PC-9 (cell line): ENCODE results near the gene GYS2. TPM values are rescaled to one million over a fixed set of nuclear protein-coding genes. Genes with fewer than 3 reads are reported as not detected.

Experiments used
- BruUV-seq: library from RNA; stranded (reverse); fragments of 400-500 nt; replicated peaks from 2 replicates; lab custom pipeline; 2021; lab: Mats Ljungman, UMichigan
- CTCF ChIA-PET: fragments of 300-600 bp; sonication (Branson Sonifier 250); formaldehyde crosslinking; loops from one replicate; lab custom pipeline; 2022; ENCODE audit warnings: antibody characterized with exemption; lab: Charles Lee
- POLR2A ChIA-PET: fragments of 300-600 bp; sonication (Branson Sonifier 250); formaldehyde crosslinking; loops from one replicate; lab custom pipeline; 2022; ENCODE audit warnings: antibody characterized with exemption; ENCODE audit not compliant: unreplicated experiment; lab: Charles Lee
- DNase-seq, 2 experiments: peaks; one replicate each; pipeline versions ENCODE4 v3.0.0 to v3.0.0-alpha.2; 2015 to 2022; ENCODE audit warnings: mixed read lengths in 1 of 2
- H2AFZ ChIP-seq: fragments of 200-600 bp; sonication (generic); 2 replicates; pipeline ENCODE4 v1.8.1; 2017; ENCODE audit warnings: antibody characterized with exemption
- H3F3A ChIP-seq: fragments of 200-600 bp; sonication (generic); 2 replicates; pipeline ENCODE4 v1.8.1; 2017; ENCODE audit warnings: antibody characterized with exemption, mild to moderate bottlenecking, low read depth; ENCODE audit not compliant: insufficient read depth
- H3K27ac ChIP-seq: fragments of 200-600 bp; sonication (generic); 2 replicates; pipeline ENCODE4 v1.6.1; 2016; ENCODE audit warnings: mixed run types
- H3K27me3 ChIP-seq: fragments of 200-600 bp; sonication (generic); 2 replicates; pipeline ENCODE4 v1.6.1; 2016; ENCODE audit warnings: low read depth, mixed run types; ENCODE audit not compliant: insufficient read depth
- H3K36me3 ChIP-seq: fragments of 200-600 bp; sonication (generic); 2 replicates; pipeline ENCODE4 v1.6.1; 2016; ENCODE audit warnings: low read depth, mixed run types
- H3K4me1 ChIP-seq: fragments of 200-600 bp; sonication (generic); replicated peaks from 2 replicates; pipeline ENCODE4 v1.6.1; 2016; ENCODE audit warnings: mixed run types; ENCODE audit not compliant: insufficient read depth
- H3K4me2 ChIP-seq: fragments of 200-600 bp; sonication (generic); 2 replicates; pipeline ENCODE4 v1.6.1; 2017; ENCODE audit warnings: mixed run types
- H3K4me3 ChIP-seq: fragments of 200-600 bp; sonication (generic); 2 replicates; pipeline ENCODE4 v1.6.1; 2016; ENCODE audit warnings: mixed run types
- H3K79me2 ChIP-seq: fragments of 200-600 bp; sonication (generic); 2 replicates; pipeline ENCODE4 v1.6.1; 2017; ENCODE audit warnings: low read depth, mixed run types
- H3K9me2 ChIP-seq: fragments of 200-600 bp; sonication (generic); 2 replicates; pipeline ENCODE4 v1.8.1; 2017; ENCODE audit warnings: mild to moderate bottlenecking; ENCODE audit not compliant: insufficient read depth
- H3K9me3 ChIP-seq: fragments of 200-600 bp; sonication (generic); 2 replicates; pipeline ENCODE4 v1.8.1; 2016; ENCODE audit warnings: low read depth; ENCODE audit not compliant: insufficient read depth
- H4K20me1 ChIP-seq: fragments of 200-600 bp; sonication (generic); 2 replicates; pipeline ENCODE4 v1.8.1; 2017; ENCODE audit not compliant: insufficient read depth
- EZH2 ChIP-seq: fragments of 200-600 bp; sonication (generic); IDR thresholded peaks from 2 replicates; pipeline ENCODE4 v1.8.0; 2017; ENCODE audit warnings: antibody characterized with exemption, low read depth
- intact Hi-C: fragments of 100-400 bp; cut with micrococcal nuclease; formaldehyde crosslinking; loops from one replicate; pipeline ENCODE4 v1.10.0; 2022; ENCODE audit not compliant: unreplicated experiment
- total RNA-seq: library from RNA; stranded (reverse); gene quantifications from 2 replicates; pipeline ENCODE4 v1.2.3, GENCODE V29; 2021
- TF ChIP-seq, protein P1 (sequence below): fragments of 200-600 bp; sonication (generic); conservative IDR thresholded peaks from 2 replicates; pipeline ENCODE4 v1.6.1; 2017; ENCODE audit warnings: mixed run types, antibody characterized with exemption, mild to moderate bottlenecking, moderate library complexity

GYS2 gene
- total RNA-seq, 1 experiment from 2014 or later = not detected

- no peak overlapping the region for H3K27ac ChIP-seq
- intact Hi-C loops = no loop called here
- no peaks in the 10 kb centered on the region for H3K36me3 ChIP-seq
- no TSS peak for BruUV-seq
- ChIA-PET POLR2A (interaction anchor here (0.6 kb wide), 1 partner anchor 110 kb away, joined by 6 read pairs; no protein-coding TSS in a partner anchor), CTCF (no interaction called here)
- H3K9me3 ChIP-seq = no peaks in the 10 kb centered on the region
- no peak for TF ChIP-seq EZH2
- TF ChIP-seq, protein P1, sequence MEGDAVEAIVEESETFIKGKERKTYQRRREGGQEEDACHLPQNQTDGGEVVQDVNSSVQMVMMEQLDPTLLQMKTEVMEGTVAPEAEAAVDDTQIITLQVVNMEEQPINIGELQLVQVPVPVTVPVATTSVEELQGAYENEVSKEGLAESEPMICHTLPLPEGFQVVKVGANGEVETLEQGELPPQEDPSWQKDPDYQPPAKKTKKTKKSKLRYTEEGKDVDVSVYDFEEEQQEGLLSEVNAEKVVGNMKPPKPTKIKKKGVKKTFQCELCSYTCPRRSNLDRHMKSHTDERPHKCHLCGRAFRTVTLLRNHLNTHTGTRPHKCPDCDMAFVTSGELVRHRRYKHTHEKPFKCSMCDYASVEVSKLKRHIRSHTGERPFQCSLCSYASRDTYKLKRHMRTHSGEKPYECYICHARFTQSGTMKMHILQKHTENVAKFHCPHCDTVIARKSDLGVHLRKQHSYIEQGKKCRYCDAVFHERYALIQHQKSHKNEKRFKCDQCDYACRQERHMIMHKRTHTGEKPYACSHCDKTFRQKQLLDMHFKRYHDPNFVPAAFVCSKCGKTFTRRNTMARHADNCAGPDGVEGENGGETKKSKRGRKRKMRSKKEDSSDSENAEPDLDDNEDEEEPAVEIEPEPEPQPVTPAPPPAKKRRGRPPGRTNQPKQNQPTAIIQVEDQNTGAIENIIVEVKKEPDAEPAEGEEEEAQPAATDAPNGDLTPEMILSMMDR = no peak
- H3F3A ChIP-seq = no peaks in the 10 kb centered on the region
- H2AFZ ChIP-seq = no peak overlapping the region
- H3K4me1 ChIP-seq = no peaks in the 10 kb centered on the region
- H3K4me2 ChIP-seq = no peak overlapping the region
- DNase-seq = no peak
- no peaks in the 10 kb centered on the region for H3K9me2 ChIP-seq
- H4K20me1 ChIP-seq = no peaks in the 10 kb centered on the region; the same call in 1 of the 2 replicates
- H3K27me3 ChIP-seq = no peaks in the 10 kb centered on the region
- no peak overlapping the region for H3K4me3 ChIP-seq
- H3K79me2 ChIP-seq = no peaks in the 10 kb centered on the region
These were observed 10.8 kb upstream of the GYS2 start for GRCh38 chr12:21615431-21615830.

DNA sequence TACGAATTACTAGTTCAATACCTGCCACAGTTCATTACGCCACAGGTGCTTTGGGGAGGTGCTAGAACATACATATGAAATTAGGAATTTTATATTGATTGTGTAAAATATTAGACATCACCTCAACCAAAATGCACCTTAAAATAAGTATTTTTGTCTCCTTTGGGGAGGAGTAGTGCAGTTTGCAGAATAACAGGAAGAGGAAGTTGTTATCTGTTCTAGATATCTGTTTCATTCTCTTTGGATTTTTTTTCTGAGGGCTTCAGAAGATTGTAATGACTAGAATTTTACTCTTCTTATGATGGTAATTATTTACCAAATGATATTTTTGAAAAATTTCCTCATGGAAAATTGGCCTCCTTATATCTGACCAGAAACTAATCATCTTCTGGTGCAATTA, 9.9 kb upstream of the GYS2 start:
- TF ChIP-seq EZH2 = no peak
- TF ChIP-seq, protein P1 = no peak
- no peaks in the 10 kb centered on the region for H3K4me1 ChIP-seq
- H3K4me3 ChIP-seq = no peak overlapping the region
- no peaks in the 10 kb centered on the region for H3K36me3 ChIP-seq
- no peaks in the 10 kb centered on the region for H3K9me2 ChIP-seq
- intact Hi-C loops = no loop called here
- H3F3A ChIP-seq = no peaks in the 10 kb centered on the region
- BruUV-seq = no TSS peak
- no peak overlapping the region for H3K4me2 ChIP-seq
- no peak for DNase-seq
- H4K20me1 ChIP-seq = no peaks in the 10 kb centered on the region; the same call in 1 of the 2 replicates
- CTCF ChIA-PET = no interaction called here
- no peak overlapping the region for H2AFZ ChIP-seq
- H3K79me2 ChIP-seq = no peaks in the 10 kb centered on the region
- POLR2A ChIA-PET = no interaction called here
- no peaks in the 10 kb centered on the region for H3K27me3 ChIP-seq
- no peak overlapping the region for H3K27ac ChIP-seq
- H3K9me3 ChIP-seq = no peaks in the 10 kb centered on the region

DNA sequence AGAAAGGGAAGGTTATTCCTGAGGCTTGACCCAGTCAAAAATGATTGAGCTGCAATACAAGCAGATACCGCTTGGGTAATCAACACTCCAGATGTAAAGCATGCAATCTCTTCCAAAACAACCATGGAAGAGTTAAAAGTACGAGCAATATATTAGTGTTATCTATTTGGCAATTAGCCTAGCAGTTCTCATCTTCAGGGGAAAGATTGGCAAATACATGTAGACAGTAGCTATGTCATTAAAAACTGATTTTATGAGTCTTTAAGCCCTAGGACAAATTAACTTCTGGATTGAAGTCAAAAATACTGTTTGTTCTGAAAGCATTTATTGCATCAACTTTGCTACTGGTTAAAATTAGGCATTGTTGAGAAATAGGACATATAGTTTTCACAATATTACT, 9.3 kb upstream of the GYS2 start:
- H3K4me2 ChIP-seq = no peak overlapping the region
- no peak overlapping the region for H3K4me3 ChIP-seq
- no peaks in the 10 kb centered on the region for H3K9me2 ChIP-seq
- intact Hi-C loops = no loop called here
- H3K4me1 ChIP-seq = no peaks in the 10 kb centered on the region
- TF ChIP-seq, protein P1 = no peak
- no peak for TF ChIP-seq EZH2
- H3K27me3 ChIP-seq = no peaks in the 10 kb centered on the region
- no peaks in the 10 kb centered on the region for H3K9me3 ChIP-seq
- no peak overlapping the region for H3K27ac ChIP-seq
- DNase-seq = no peak
- H3K79me2 ChIP-seq = no peaks in the 10 kb centered on the region
- BruUV-seq = no TSS peak
- ChIA-PET POLR2A (no interaction called here), CTCF (no interaction called here)
- H4K20me1 ChIP-seq = no peaks in the 10 kb centered on the region; the same call in 1 of the 2 replicates
- H3K36me3 ChIP-seq = no peaks in the 10 kb centered on the region
- H3F3A ChIP-seq = no peaks in the 10 kb centered on the region
- H2AFZ ChIP-seq = no peak overlapping the region
